Neural progenitor cell (in vitro differentiated cells): ENCODE measurements around the gene PRPSAP1. TPM values are rescaled to one million over a fixed set of nuclear protein-coding genes. Genes with fewer than 3 reads are reported as not detected.

Source experiments
- DNase-seq: peaks from one replicate; pipeline ENCODE4 v3.0.0-alpha.2; 2016; ENCODE audit warnings: low spot score
- H2AFZ ChIP-seq: fragments of 200-600 bp; sonication (generic); replicated peaks from 2 replicates; pipeline ENCODE4 v1.6.1; 2016; ENCODE audit warnings: antibody characterized with exemption
- H3F3A ChIP-seq: fragments of 200-600 bp; sonication (generic); 2 replicates; pipeline ENCODE4 v1.6.1; 2016; ENCODE audit warnings: antibody characterized with exemption, low read depth
- H3K27ac ChIP-seq: fragments of 200-600 bp; sonication (generic); 2 replicates; pipeline ENCODE4 v1.5.1; 2016; ENCODE audit warnings: mild to moderate bottlenecking
- H3K27me3 ChIP-seq: fragments of 200-600 bp; sonication (generic); 2 replicates; pipeline ENCODE4 v1.6.1; 2016; ENCODE audit warnings: mild to moderate bottlenecking, moderate library complexity
- H3K36me3 ChIP-seq: fragments of 200-600 bp; sonication (generic); 2 replicates; pipeline ENCODE4 v1.5.1; 2016
- H3K4me1 ChIP-seq: fragments of 200-600 bp; sonication (generic); 2 replicates; pipeline ENCODE4 v1.6.1; 2016; ENCODE audit warnings: mixed run types
- H3K4me2 ChIP-seq: fragments of 200-600 bp; sonication (generic); 2 replicates; pipeline ENCODE4 v1.6.1; 2016
- H3K4me3 ChIP-seq: fragments of 200-600 bp; sonication (generic); 2 replicates; pipeline ENCODE4 v1.5.1; 2016
- H3K79me2 ChIP-seq: fragments of 200-600 bp; sonication (generic); 2 replicates; pipeline ENCODE4 v1.6.1; 2016; ENCODE audit warnings: low read depth
- H3K9ac ChIP-seq: fragments of 200-600 bp; sonication (generic); 2 replicates; pipeline ENCODE4 v1.6.1; 2016
- H3K9me3 ChIP-seq: fragments of 200-600 bp; sonication (generic); 2 replicates; pipeline ENCODE4 v1.5.1; 2016; ENCODE audit warnings: low read depth
- H4K20me1 ChIP-seq: fragments of 200-600 bp; sonication (generic); 2 replicates; pipeline ENCODE4 v1.6.1; 2016; ENCODE audit warnings: low read depth
- H3K27ac Mint-ChIP-seq: 3 replicates; pipeline ENCODE4 v1.8.0; 2021; ENCODE audit warnings: mixed read lengths
- H3K27me3 Mint-ChIP-seq: 2 replicates; pipeline ENCODE4 v1.8.0; 2022; ENCODE audit warnings: low read depth, mild to moderate bottlenecking, inconsistent platforms, moderate library complexity, mixed read lengths; ENCODE audit not compliant: insufficient read depth
- H3K36me3 Mint-ChIP-seq: 3 replicates; pipeline ENCODE4 v1.8.0; 2021; ENCODE audit warnings: mixed read lengths
- H3K4me1 Mint-ChIP-seq: 3 replicates; pipeline ENCODE4 v1.8.0; 2021; ENCODE audit warnings: mixed read lengths
- H3K4me3 Mint-ChIP-seq: 3 replicates; pipeline ENCODE4 v1.8.0; 2021; ENCODE audit warnings: mild to moderate bottlenecking, moderate library complexity, mixed read lengths
- H3K9me3 Mint-ChIP-seq: 3 replicates; pipeline ENCODE4 v1.8.0; 2020; ENCODE audit warnings: mixed read lengths
- EZH2 ChIP-seq: fragments of 200-600 bp; sonication (generic); IDR thresholded peaks from 2 replicates; pipeline ENCODE4 v1.6.1; 2017; ENCODE audit warnings: antibody characterized with exemption, mild to moderate bottlenecking, moderate library complexity
- EZH2phosphoT487 ChIP-seq: fragments of 200-600 bp; sonication (generic); IDR thresholded peaks from 2 replicates; pipeline ENCODE4 v1.6.1; 2017; ENCODE audit warnings: antibody characterized with exemption
- total RNA-seq: library from RNA; depleted of rRNA; stranded (reverse); fragments of >200 nt; gene quantifications from 2 replicates; pipeline ENCODE4 v1.2.3, GENCODE V29; 2015; ENCODE audit warnings: low replicate concordance
- TF ChIP-seq, protein P1 (sequence below): fragments of 200-600 bp; sonication (generic); IDR thresholded peaks from 2 replicates; pipeline ENCODE4 v1.5.1; 2017; ENCODE audit warnings: antibody characterized with exemption, mild to moderate bottlenecking

PRPSAP1 gene
- total RNA-seq, 1 donor from 2014 or later = 89.7 TPM

DNA sequence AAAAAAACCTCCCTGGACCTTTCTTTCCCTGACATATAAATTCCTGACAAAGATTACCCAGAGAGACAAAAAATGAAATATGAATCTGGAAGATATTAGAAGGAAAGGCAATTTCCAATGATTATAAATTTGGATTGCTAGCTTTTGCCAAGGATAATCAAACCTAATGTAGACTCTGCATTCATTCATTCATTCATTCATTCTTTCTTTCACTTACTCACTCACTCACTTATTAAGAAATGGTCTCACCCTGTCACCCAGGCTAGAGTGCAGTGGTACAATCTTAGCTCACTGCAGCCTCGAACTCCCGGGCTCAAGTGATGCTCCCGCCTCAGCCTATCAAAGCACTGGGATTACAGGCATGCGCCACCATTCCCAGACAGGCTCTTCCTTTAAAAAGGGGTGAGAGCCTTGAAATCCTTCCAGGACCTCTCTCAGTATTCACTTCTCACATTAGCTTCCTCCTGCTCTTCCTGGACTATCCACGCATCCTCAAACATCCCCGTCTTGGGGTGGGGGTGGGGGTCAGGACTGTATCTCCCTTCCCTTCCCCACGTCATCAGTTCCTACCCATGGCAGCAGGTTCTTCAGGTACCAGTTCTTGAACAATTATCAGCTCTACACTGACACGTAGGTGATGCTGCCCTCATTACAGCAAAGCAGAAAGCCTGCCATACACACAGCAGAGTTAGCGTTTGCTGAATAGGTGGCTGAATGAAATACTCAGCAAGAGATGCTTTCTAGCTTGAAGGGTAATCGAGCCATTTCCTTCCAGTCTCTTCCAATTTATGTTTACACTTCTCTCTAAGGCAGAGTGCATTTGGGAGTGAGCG is 19.8 kb downstream of the PRPSAP1 start:
- H3K4me1 Mint-ChIP-seq = peaks cover 4% of the 10 kb centered on the region

DNA sequence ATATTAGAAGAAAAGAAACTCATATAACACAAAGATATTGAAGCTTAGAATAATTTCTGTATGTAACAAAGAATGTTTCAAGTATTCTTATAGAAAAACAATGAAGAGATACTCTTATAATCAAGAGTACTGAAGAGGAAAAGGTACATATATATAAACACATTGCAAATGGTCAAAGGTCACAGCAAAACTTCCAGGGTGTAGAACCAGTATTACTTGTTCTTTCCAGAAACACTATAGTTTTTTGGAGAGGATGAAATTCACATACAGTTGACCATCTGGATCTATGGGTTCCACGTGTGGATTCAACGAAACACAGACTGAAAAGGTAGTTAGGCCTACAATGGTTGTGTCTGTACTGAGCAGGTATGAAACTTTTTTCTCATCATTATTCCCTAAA is 22.6 kb downstream of the PRPSAP1 start:
- no peak for DNase-seq
- no peak overlapping the region for H3K9ac ChIP-seq
- no peaks in the 10 kb centered on the region for H3K27me3 ChIP-seq
- no peaks in the 10 kb centered on the region for H3K79me2 ChIP-seq
- H3K27ac Mint-ChIP-seq = no peak overlapping the region
- TF ChIP-seq EZH2phosphoT487 = no peak
- TF ChIP-seq, protein P1, sequence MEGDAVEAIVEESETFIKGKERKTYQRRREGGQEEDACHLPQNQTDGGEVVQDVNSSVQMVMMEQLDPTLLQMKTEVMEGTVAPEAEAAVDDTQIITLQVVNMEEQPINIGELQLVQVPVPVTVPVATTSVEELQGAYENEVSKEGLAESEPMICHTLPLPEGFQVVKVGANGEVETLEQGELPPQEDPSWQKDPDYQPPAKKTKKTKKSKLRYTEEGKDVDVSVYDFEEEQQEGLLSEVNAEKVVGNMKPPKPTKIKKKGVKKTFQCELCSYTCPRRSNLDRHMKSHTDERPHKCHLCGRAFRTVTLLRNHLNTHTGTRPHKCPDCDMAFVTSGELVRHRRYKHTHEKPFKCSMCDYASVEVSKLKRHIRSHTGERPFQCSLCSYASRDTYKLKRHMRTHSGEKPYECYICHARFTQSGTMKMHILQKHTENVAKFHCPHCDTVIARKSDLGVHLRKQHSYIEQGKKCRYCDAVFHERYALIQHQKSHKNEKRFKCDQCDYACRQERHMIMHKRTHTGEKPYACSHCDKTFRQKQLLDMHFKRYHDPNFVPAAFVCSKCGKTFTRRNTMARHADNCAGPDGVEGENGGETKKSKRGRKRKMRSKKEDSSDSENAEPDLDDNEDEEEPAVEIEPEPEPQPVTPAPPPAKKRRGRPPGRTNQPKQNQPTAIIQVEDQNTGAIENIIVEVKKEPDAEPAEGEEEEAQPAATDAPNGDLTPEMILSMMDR = no peak
- no peak for TF ChIP-seq EZH2
- H3K36me3 ChIP-seq = no peaks in the 10 kb centered on the region
- no peak overlapping the region for H3K27ac ChIP-seq
- no peak overlapping the region for H2AFZ ChIP-seq
- no peaks in the 10 kb centered on the region for H3K27me3 Mint-ChIP-seq
- peaks cover 17% of the 10 kb centered on the region for H3K4me1 ChIP-seq
- H3F3A ChIP-seq = peaks cover 10% of the 10 kb centered on the region
- no peak overlapping the region for H3K4me2 ChIP-seq
- H3K9me3 ChIP-seq = no peaks in the 10 kb centered on the region
- H3K4me3 Mint-ChIP-seq = no peak overlapping the region
- H3K9me3 Mint-ChIP-seq = no peaks in the 10 kb centered on the region
- peaks cover 8% of the 10 kb centered on the region for H4K20me1 ChIP-seq
- H3K4me1 Mint-ChIP-seq = peaks cover 4% of the 10 kb centered on the region
- peaks cover 25% of the 10 kb centered on the region for H3K36me3 Mint-ChIP-seq
- no peak overlapping the region for H3K4me3 ChIP-seq

More for the DNA sequence above, 19.8 kb downstream of the PRPSAP1 start:
- Histone ChIP-seq H4K20me1 (peaks cover 8% of the 10 kb centered on the region), H2AFZ (no peak overlapping the region), H3K36me3 (no peaks in the 10 kb centered on the region), H3K27ac (peak overlapping the region; percentile 21), H3K9me3 (no peaks in the 10 kb centered on the region), H3K4me3 (no peak overlapping the region), H3F3A (peaks cover 23% of the 10 kb centered on the region), H3K27me3 (no peaks in the 10 kb centered on the region), H3K79me2 (no peaks in the 10 kb centered on the region), H3K4me1 (peaks cover 24% of the 10 kb centered on the region), H3K4me2 (no peak overlapping the region), H3K9ac (no peak overlapping the region)
- H3K9me3 Mint-ChIP-seq = no peaks in the 10 kb centered on the region
- H3K4me3 Mint-ChIP-seq = no peak overlapping the region
- no peak for TF ChIP-seq EZH2phosphoT487
- TF ChIP-seq, protein P1 = no peak
- TF ChIP-seq EZH2 = no peak
- H3K27me3 Mint-ChIP-seq = no peaks in the 10 kb centered on the region
- peaks cover 11% of the 10 kb centered on the region for H3K36me3 Mint-ChIP-seq
- peak; percentile 10 for DNase-seq
- no peak overlapping the region for H3K27ac Mint-ChIP-seq

DNA sequence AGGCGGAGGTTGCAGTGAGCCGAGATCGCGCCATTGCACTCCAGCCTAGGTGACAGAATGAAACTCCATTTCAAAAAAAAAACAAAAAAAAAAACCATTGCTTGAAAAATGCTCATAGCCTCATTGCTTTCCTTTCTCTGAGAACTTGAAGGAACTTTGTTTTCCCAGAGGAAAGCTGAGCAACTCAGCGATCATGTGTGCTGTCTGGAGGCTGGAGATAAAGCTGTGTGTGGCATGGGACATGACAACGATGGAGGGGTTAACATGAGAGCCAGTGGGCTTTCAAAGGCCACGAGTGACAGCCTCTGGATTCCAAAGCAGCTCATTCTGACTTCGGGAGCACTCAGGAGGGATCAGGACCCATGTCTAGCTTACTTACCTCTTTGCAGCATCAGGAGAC is 24.1 kb downstream of the PRPSAP1 start:
- H3F3A ChIP-seq = peaks cover 10% of the 10 kb centered on the region
- no peak overlapping the region for H3K4me3 Mint-ChIP-seq
- no peak for DNase-seq
- no peak overlapping the region for H3K27ac Mint-ChIP-seq
- no peaks in the 10 kb centered on the region for H3K9me3 ChIP-seq
- H3K4me3 ChIP-seq = no peak overlapping the region
- H3K9me3 Mint-ChIP-seq = no peaks in the 10 kb centered on the region
- TF ChIP-seq, protein P1 = no peak
- TF ChIP-seq EZH2phosphoT487 (no peak), EZH2 (no peak)
- no peaks in the 10 kb centered on the region for H3K27me3 ChIP-seq
- H3K36me3 Mint-ChIP-seq = peaks cover 26% of the 10 kb centered on the region
- H4K20me1 ChIP-seq = peaks cover 4% of the 10 kb centered on the region
- no peaks in the 10 kb centered on the region for H3K27me3 Mint-ChIP-seq
- no peak overlapping the region for H3K4me2 ChIP-seq
- H3K9ac ChIP-seq = no peak overlapping the region
- no peak overlapping the region for H3K27ac ChIP-seq
- H2AFZ ChIP-seq = no peak overlapping the region
- H3K4me1 Mint-ChIP-seq = peaks cover 4% of the 10 kb centered on the region
- H3K4me1 ChIP-seq = peaks cover 12% of the 10 kb centered on the region
- no peaks in the 10 kb centered on the region for H3K79me2 ChIP-seq
- no peaks in the 10 kb centered on the region for H3K36me3 ChIP-seq
